Stimulated activated CD4-positive, alpha-beta T cell treated with anti-CD3 and anti-CD28 coated beads, Interleukin-1b, Interleukin-23, amount 100 ng/mL, for 24 hours (primary cell): ENCODE data around the gene SMC4.
"Not testable (repeated sequence)": the region's sequence is repeated elsewhere in the genome, so short reads cannot be mapped to it uniquely, and the experiment has no call there.

Experiments
- DNase-seq, 4 experiments: peaks; one replicate each; pipeline ENCODE4 v3.0.0-alpha.2; 2020; ENCODE audit warnings: low read depth in 4 of 4, low spot score in 1 of 4

Gene SMC4

DNA sequence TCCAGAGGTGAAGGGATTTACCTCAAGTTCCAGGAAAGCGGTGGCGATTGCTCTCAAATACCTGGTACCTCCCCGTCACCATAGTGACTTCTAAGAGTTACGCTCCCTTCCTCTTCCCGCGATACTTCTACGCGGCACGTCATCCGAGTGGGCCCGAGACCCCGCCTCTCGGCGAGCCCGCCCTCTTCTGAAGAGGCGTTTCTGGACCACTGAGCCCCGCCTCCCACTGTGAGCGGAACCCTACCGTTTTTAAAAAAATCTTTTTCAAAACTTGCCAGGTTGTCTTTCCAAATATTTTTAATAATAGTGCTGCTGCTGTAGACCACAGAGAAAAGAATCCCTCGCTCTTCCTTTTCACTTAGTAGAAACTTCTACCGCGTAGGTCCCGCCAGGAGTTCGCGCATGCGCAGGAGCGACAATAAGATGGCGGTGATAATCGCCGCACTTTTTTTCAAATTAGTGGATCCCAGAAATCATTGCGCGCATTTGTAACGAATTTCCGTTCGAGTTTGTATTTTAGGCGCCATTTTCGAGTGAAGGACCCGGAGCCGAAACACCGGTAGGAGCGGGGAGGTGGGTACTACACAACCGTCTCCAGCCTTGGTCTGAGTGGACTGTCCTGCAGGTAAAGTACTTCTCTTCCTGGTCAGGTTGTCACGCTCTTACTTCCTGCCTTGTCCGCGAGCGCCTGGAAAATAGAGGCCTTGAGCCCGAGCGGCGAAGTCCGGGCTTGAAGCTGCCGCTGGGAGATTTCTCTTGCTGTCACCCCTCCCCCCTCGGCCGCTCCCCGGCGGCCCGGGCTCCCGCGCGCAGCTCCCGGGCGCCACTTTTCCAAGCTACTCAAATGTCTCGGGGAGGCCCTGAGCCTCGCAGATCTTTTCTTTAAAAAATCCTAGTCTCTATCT lies at the start of gene SMC4, which contains the start of gene IFT80:
Gene SMC4, plus strand, starts transcription at position 526 of the 905 bp plus-strand sequence. CDS start 1,177 bp downstream, outside the sequence.
Gene IFT80, minus strand, starts transcription at position 101 of the 905 bp plus-strand sequence. CDS start 14,625 bp downstream, outside the sequence.
- DNase-seq: peak; percentile 88 to 92 (median 90)

DNA sequence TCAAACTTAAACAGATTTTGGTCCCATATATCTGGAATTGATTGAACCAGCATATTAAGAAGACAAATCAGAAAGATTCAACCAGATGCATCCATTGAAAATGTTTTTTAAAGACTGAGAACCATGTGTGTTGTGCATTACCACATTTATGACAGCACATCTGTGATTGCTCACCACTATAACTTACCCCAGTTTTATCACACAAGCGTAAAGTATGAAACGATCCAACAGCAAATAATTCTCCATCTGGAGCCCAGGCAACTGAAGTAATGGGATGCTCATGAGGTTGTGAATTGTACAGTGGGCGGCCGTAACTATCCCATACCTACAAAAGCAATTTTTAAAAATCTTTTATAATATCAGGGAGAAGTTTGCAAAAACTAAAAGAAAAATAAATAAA lies 43.6 kb upstream of the SMC4 start:
- DNase-seq: no peak

DNA sequence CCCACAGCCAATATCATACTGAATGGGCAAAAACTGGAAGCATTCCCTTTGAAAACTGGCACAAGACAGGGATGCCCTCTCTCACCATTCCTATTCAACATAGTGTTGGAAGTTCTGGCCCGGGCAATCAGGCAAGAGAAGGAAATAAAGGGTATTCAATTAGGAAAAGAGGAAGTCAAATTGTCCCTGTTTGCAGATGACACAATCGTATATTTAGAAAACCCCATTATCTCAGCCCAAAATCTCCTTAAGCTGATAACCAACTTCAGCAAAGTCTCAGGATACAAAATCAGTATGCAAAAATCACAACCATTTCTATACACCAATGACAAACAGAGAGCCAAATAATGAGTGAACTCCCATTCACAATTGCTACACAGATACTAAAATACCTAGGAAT lies 36.6 kb upstream of the SMC4 start:
- DNase-seq: not testable (repeated sequence)

DNA sequence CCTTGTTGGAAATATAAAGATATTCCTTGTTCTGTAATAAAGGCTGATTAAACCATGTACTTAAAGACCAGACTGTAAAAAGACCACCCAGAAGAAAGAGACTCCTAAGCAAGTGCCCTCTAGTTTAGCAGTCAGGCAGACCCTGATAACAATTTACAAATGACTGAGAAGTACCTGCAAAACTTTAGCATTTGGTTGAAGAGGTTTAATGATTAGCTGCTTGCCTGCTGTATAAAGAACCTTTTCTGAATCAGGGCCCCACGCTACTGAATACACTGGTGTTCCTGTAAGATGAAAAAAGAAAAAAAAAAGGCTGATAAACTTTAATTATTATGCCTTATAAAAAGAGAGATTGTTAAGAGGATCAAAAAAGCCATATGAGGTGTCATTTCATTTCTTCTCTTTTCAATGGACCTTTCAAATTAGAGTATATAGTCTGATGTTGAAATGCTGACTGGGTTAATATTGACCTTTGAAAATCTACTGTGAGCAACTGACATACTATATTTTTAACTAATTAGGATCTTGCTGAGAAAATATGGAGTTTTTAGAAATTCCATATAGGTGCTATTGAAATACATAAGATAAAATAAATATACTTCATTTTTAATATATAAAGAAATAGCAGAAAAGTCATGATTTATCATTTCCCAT lies 33.5 kb upstream of the SMC4 start:
- no peak for DNase-seq

DNA sequence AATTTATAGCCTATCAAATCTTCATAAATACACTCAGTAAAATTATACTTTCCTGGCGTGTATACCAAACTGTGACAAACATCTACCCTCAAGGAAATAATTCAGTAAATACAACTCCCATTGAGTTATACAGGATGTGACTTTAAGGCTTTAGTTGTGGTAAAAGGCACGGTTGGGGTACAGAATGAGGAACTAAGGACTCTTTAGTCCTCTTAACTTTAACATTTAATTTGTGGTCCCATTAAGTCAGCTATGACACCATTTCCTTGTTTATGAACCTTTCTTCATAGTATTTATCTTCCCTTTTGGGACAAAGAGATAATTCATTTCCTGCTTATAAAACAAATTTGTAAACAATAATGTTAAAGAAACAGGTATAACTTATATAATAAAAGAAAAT lies 30.6 kb upstream of the SMC4 start:
- no peak for DNase-seq

DNA sequence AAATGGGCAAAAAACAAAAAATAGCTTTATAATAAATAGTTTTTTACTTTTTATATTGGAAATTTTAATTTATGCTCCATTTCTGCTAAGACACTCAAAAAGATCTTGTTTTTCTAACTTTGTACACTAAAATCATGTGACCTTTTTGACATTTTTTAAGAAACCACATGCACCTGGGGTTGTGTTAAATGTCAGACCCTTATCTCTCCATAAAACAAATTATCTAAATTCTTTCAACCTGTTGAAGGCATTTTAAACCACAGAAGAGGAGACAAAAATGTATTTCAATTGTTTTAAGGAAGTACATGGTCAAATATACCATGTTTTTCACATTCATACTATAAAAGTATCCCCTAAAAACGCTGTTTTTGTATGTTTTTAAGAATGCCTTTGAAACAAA lies 29.7 kb upstream of the SMC4 start:
- DNase-seq: no peak

DNA sequence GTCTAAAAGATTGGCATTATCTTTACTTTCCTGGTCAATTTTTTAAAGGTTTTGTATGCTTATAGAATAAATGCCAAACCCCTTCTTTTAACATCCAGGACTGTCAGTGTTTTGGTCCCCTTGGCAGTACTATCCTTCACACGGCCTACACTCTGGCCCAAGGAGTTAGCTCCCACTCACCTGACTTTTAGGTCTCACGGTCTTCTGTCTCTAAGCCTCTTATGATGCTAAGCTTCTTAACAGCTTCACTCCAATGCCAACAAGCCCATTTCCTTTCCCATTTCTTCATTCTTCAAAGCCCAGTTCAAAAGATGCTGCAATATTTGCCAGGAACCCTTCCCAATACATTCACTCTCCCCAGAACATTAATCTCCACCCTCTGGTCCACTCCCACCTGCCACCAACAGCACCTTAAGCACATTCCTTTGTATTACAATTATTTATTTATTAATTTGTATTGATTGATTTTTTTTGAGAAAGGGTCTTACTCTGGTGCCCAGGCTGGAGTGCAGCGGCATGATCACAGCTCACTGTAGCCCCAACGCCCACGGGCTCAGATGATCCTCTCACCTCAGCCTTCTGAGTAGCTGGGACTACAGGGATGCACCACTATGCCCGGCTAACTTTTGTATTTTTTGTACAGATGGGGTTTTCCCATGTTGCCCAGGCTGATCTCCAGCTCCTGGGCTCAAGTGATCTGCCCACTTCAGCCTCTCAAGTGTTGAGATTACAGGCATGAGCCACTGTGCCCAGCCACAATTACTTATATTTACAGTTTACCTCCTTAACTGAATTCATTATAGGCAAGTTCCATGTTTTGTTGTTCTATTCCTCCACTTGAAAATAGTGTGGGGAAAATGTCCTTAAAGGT lies 28.2 kb upstream of the SMC4 start:
- no peak for DNase-seq

DNA sequence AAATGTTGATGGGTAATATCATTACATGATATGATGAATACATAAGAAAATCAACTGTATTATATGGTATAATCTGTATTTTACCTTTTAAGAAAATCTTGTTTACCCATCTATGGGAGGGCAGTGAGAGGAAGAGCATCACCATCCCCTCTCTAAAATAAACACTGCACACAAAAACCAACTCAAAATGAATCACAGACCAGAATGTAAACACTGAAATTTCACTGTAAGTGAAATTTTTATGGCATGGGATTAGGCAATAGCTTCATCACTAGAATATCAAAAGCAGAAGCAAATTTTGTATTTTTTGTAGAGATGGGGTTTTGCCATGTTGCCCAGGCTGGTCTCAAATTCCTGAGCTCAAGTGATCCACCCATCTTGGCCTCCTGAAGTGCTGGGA lies 26.7 kb upstream of the SMC4 start:
- DNase-seq: no peak

DNA sequence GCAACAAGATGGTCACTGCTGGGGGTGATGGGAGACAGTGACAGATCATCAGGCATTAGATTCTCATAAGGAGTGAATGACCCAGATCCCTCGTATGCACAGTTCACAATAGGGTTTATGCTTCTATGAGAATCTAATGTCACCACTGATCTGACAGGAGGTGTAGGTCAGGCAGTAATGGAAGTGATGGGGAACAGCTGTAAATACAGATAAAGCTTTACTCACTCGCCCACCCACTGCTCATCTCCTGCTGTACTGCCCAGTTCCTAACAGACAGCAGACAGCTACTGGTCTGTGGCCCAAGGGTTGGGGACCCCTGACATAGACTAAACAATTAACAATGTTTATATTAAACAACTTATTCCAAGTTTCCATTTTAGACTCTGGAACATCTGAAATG lies 25.8 kb upstream of the SMC4 start:
- DNase-seq: no peak

DNA sequence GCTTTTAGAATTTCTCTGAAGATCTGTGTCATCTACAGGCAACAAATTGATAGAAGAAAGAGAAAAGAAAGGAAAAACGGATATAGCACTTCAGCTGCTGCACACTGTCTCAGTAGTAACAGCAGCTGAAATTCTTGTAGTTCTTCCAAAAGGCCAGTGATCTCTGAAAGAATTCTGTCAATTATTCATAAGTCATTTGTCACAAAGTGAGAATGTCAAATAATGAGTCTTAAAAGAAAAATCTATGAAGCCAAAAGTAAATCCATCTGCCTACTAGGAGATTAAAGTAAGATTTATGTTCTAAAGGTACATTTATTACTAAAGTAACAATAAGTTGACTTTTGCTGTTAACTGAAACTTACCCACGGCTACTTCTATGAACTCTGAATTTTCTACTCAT lies 25.0 kb upstream of the SMC4 start:
- no peak for DNase-seq

DNA sequence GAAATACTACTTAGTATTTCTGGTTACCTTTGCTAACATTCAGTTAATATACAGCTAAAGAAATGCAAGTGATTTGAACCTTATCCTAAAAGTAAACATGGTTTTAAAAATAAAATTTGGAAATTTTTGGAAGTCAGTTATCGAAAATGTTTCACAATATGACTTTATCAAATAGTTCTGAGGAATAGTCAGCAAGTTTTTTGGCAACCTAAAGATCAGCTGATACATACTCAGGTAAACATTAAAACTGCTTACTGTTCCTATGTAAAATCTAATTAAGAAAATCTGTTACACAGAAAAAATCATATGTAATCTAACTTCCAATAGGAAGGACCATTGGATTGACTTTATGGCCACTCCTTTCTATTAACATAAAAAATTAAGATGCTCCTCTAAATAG lies 24.5 kb upstream of the SMC4 start:
- DNase-seq: no peak

DNA sequence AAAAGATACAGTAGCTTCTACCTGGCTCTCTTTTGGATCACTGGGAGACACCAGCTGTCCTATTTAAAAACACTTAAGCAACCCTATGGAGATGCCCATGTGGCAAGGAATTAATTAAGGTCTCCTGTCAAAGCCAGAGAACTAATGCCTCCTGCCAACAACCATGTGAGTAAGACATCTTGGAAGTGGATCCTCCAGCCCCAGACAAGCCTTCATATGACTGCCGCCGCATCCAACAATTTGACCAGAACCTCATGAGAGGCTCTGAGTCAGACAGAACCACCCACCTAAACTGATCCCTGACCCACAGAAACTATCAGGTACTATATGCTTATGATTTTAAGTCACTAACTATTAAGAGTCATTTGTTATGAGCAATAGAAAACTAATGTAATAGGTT lies 22.8 kb upstream of the SMC4 start:
- DNase-seq: no peak

DNA sequence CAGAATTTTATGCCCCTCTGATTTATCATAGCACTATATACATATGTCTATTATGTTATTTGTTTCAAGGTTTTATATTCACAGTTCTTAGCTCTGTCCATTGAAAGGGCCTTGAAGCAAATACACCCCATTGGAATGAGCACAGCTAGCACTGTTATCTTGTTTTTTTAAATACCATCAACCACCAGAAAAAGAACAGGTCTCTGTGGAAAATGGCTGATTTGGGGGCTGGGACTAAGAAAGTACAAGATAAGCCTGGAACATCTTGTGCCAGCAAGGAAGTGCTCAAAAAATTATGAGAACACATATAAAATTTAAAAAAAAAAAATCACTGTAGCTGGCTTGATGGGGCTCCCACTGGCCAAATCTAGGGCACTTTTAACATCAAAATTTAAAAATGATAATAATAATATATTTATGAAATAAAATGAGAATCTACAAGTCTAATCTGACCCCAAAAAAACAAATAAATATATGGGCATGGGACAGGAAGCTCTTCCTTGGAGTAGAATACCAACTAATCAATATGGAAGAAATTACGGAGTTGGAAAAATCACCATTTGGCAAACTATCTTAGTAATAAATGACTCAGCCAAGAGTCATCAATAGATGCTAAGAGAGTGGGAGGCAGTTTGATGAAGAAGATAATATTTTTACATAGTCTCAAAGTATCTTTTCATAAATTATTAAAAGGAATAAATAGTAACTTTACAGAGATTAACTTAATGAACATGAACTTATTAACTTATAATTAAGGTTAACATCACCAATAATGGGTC lies 20.9 kb upstream of the SMC4 start:
- DNase-seq: no peak

DNA sequence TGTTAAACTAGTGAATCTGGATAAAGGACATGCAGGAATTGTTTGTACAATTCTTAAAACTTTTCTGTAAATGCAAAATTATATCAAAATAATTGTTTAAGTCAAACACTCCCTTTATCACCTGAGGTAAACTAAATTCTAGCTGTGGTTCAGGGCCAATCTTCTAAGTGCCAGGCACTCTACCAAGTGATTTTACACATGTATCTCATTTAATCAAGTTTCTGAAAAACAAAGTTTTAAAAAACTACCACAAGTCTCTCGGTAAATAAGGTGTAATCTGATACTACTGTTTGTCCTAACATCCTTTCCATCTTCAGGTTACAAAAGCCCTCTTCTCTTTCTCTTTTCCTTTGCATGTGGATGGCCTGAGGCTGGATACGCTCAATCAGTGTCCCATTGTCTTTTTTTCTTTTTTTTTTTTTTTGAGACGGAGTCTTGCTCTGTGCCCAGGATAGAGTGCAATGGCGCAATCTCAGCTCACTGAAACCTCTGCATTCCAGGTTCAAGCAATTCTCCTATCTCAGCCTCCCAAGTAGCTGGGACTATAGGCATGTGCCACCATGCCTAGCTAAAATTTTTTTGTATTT lies 19.7 kb upstream of the SMC4 start:
- no peak for DNase-seq

DNA sequence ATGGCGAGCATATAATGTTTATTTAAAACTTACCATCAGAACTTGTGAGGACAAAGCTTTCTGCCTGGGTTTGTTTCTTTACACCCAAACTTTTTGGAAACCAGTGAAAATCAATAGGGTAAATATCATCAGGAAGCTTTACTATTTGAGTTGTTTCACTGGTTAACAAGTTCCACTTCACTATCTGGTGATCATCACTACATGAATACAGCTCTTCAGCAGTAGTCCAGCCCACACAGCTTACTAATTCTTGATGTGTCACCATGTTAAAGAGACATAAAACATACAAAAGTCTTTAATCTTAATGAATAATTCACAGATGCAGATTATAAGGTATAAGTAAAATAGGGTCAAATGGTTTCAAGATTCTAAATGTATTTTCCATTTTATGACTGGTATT lies 18.0 kb upstream of the SMC4 start:
- DNase-seq: no peak

DNA sequence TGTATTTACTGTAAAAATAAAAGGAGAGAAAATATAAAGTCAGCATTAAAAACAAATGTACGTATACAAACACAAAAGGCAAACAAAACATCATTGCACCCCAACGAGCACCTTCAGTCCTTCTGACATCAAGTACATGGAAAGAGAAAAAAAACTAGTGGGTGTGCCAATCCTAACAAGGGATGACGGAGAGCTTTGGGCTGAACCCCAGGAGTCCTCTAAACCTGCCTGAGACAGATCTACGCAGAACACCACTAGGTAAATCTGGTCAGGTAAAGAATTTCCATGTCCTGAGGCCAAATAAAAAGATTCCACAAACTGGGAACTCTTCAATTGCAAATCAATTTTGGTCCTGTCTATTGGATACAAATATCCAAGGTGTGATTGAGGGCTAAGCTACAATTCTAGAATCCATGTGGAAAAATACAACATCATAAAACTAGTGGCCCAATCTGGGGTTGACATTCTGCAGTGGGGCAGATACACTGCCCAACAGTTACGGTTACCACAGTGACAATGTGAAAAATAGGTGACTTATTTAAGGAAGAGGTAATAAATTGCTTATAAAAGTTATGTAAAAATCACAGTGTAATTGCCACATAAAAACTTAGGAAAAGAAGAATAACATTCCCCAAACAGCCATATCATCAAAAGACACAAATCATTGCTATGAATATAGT lies 14.7 kb upstream of the SMC4 start:
- no peak for DNase-seq

DNA sequence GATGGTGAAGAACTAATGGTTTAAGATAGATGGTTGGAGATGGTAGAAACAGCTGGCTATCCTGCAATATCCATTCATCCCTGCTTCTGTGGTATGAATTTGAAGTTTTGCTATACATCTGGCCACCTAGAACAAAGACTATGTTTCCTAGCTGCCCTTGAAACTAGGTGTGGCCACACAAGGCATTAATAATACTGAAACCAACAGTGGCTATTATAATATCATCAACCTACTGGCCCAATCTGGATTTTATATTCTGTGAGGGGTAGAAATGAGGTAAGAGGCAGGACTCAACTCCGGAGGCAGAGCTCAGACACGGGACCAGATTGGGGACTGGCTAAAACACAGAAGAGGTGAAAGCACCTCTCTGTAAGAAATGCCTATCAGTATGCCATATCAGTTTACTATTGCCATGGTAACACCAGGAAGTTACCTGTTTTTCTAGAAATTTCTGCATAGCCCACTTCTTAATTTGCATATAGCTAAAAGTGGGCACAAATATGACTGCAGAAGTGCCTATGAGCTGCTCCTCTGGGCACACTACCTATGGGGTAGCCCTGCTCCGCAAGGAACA lies 8.8 kb upstream of the SMC4 start:
- no peak for DNase-seq

DNA sequence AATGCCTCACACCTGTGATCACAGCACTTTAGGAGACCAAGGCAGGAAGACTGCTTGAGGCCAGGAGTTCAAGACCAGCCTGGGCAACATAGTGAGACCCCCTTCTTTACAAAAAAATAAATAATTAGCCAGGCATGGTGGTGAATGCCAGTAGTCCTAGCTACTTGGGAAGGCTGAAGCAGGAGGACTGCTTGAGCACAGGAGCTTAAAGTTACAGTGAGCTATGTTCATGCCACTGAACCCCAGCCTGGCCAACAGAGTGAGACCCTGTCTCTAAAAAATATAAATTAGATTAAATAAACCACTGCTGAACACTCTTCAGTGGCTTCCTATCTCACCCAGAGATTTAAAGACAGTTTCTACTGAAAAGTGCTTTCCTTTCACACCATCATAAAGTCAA lies 6.7 kb upstream of the SMC4 start:
- DNase-seq: no peak

DNA sequence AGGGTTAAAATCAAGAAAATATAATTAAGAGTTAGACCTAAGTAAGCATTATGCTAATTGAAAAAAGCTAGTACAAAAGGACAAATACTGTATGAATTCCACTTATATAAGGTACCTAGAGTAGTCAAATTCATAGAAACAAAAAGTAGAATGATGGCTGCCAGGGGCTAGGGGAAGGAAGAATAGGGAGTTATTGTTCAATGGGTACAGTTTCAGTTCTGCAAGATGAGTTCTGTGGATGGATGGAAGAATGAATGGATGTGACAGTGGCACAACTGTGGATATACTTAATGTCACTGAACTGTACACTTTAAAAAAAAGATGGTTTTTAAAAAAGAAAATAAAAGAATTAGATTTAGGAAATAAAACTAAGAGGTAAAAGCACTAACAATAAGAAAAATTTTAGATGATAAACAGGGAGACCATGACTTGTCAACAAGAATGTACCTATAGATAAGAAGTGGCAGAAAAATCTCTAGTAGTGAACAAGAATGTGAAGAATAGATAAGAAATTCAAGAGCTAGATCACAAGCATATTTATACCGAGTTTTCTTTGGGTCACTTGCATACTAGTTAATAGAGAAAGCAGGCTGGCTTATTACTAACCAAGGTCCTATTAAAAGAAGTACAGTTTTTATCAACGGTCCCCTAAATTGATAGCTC lies 6.0 kb upstream of the SMC4 start:
- no peak for DNase-seq
